ENCODE data around the gene NPBWR2.

DNA sequence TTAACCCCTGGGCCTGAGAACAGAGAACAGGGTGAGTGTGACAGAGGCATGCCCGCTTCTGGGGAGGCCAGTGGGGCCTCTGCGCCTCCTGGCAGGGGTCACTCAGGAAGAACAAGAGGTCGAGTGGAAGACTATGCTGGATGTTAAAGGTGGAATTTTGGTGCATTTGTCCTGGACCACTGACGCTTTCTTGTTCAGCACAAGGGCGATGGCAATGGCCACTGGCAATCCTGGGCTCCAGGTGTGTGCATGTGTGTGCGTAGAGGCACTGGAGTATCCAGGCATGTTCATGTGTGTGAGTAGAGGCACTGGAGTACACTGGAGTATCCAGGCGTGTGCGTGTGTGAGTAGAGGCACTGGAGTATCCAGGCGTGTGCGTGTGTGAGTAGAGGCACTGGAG, 23.5 kb upstream of the NPBWR2 start:
- TF ChIP-seq, protein P1, sequence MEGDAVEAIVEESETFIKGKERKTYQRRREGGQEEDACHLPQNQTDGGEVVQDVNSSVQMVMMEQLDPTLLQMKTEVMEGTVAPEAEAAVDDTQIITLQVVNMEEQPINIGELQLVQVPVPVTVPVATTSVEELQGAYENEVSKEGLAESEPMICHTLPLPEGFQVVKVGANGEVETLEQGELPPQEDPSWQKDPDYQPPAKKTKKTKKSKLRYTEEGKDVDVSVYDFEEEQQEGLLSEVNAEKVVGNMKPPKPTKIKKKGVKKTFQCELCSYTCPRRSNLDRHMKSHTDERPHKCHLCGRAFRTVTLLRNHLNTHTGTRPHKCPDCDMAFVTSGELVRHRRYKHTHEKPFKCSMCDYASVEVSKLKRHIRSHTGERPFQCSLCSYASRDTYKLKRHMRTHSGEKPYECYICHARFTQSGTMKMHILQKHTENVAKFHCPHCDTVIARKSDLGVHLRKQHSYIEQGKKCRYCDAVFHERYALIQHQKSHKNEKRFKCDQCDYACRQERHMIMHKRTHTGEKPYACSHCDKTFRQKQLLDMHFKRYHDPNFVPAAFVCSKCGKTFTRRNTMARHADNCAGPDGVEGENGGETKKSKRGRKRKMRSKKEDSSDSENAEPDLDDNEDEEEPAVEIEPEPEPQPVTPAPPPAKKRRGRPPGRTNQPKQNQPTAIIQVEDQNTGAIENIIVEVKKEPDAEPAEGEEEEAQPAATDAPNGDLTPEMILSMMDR (IDR thresholded peaks at IDR 0.05; ENCODE audit: insufficient read depth, low read length), result no peak
- TF ChIP-seq GABPA (IDR thresholded peaks at IDR 0.05; ENCODE audit: low read depth) (no peak), POLR2AphosphoS5 (IDR thresholded peaks at IDR 0.05; ENCODE audit: low read depth) (no peak), SPI1 (IDR thresholded peaks at IDR 0.05; ENCODE audit: borderline replicate concordance, low read depth) (no peak)
- TF ChIP-seq, protein P2, sequence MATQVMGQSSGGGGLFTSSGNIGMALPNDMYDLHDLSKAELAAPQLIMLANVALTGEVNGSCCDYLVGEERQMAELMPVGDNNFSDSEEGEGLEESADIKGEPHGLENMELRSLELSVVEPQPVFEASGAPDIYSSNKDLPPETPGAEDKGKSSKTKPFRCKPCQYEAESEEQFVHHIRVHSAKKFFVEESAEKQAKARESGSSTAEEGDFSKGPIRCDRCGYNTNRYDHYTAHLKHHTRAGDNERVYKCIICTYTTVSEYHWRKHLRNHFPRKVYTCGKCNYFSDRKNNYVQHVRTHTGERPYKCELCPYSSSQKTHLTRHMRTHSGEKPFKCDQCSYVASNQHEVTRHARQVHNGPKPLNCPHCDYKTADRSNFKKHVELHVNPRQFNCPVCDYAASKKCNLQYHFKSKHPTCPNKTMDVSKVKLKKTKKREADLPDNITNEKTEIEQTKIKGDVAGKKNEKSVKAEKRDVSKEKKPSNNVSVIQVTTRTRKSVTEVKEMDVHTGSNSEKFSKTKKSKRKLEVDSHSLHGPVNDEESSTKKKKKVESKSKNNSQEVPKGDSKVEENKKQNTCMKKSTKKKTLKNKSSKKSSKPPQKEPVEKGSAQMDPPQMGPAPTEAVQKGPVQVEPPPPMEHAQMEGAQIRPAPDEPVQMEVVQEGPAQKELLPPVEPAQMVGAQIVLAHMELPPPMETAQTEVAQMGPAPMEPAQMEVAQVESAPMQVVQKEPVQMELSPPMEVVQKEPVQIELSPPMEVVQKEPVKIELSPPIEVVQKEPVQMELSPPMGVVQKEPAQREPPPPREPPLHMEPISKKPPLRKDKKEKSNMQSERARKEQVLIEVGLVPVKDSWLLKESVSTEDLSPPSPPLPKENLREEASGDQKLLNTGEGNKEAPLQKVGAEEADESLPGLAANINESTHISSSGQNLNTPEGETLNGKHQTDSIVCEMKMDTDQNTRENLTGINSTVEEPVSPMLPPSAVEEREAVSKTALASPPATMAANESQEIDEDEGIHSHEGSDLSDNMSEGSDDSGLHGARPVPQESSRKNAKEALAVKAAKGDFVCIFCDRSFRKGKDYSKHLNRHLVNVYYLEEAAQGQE (IDR thresholded peaks at IDR 0.05; ENCODE audit: insufficient replicate concordance, low read depth), result no peak

All from HL-60 (cell line).